ENCODE results near the gene CLCNKA. TPM values are rescaled to one million over a fixed set of nuclear protein-coding genes. Genes with fewer than 3 reads are reported as not detected.
"Not testable (repeated sequence)": the region's sequence is repeated elsewhere in the genome, so short reads cannot be mapped to it uniquely, and the experiment has no call there.

Gene CLCNKA
- total RNA-seq, 2 donors from 2014 or later = not detected

DNA sequence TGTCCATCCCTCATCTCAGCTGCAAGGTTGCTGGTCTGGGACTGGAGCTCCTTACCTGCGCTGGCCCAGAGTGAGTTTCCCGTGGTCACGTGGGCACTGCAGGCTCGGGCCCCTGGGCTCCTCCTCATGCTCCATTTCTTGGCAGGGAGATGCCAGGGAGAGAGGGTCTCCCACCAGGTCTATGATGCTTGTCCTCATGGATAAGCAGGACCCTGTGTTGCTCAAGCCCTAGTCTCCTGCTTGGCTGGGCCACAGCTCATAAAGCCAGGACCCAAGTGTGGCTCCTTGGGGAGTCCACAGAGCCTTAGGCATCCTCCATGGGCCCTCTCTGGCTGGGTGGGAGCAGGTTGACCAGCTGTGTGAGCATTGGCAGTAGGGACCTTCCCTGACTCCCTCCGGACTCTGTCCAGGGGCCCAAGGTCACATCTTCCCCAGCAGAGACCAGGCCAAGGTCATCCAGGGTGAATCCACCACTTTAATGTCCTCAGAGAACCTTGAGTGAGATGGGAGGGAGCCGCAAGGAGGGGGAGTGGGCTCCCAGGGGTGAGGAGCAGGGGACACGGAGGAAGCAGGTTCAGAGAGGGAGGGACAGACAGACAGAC is 35.6 kb downstream of the CLCNKA start:
- not testable (repeated sequence) for H3K36me3 Mint-ChIP-seq (ENCODE audit: insufficient read depth in 2 of 2); ATAC-seq (replicated peaks in 1 of 2); H3K27ac Mint-ChIP-seq; H3K27me3 Mint-ChIP-seq (ENCODE audit: low read depth); H3K9me3 Mint-ChIP-seq; H3K4me3 Mint-ChIP-seq; DNase-seq; H3K4me1 Mint-ChIP-seq (ENCODE audit: low read depth)

DNA sequence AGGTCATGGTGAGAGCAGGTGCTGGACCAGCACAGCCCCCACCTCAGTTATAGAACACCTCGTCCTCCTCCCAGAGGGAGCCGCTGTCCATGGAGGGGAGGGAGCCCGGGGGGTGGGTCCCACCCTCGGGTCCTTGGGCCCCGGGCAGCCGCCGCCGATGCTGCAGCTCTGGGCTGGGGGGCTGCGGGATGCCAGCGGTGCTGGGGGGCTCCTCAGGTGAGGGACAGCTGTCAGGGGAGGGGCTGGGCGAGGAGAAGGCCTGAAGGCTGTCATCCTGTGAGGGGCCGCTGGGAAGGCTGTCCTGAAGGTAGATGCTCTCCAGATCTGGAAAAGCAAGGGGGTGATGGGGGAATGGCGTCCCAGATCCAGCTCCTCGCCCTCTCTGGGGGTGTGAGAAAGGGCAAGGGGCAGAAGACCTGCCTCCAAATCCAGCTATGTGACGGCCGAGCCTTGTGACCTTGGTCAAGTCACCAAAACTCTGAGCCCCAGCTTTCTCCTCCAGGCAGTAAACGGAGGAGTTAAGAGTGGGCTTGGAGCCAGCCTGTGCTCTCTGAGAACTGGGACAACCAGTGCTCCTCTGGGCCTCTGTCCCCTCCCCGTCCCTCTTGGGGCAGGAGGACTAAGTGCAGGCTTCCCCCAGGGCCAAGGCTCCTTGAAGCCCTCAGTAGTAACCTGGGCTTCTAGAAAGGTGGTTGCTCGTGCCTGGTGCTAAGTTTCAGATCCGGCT is 36.7 kb downstream of the CLCNKA start:
- not testable (repeated sequence) for H3K4me3 Mint-ChIP-seq; H3K9me3 Mint-ChIP-seq; H3K36me3 Mint-ChIP-seq (ENCODE audit: insufficient read depth in 2 of 2); H3K4me1 Mint-ChIP-seq (ENCODE audit: low read depth); H3K27ac Mint-ChIP-seq; DNase-seq; H3K27me3 Mint-ChIP-seq (ENCODE audit: low read depth); ATAC-seq (replicated peaks in 1 of 2)

DNA sequence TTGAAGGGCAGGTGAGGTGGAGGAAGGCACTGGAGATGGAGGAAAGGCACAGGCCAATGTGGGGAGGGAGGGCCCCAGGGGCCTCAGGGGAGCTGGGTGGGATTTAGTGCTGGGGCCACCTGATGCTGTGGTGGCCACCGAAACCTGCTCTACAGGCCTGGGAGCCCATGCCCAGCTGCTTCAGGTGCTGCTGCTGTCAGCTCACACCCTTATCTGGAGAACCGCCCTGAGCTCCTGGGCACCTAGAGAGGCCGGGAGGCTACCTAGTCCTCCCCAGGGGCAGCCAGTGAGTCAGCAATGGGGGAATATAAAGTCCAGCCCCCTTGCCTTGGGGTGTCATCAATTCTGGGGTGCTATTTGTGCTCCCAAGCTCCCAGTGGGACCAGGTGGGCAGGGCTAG is 39.4 kb downstream of the CLCNKA start:
- no peaks in the 10 kb centered on the region for H3K36me3 Mint-ChIP-seq (ENCODE audit: insufficient read depth in 2 of 2)
- ATAC-seq (replicated peaks in 1 of 2) (no peak), DNase-seq (no peak)
- H3K9me3 Mint-ChIP-seq = no peaks in the 10 kb centered on the region
- H3K27me3 Mint-ChIP-seq (ENCODE audit: low read depth) = peaks cover 16% of the 10 kb centered on the region
- no peak overlapping the region for H3K4me3 Mint-ChIP-seq
- no peak overlapping the region for H3K27ac Mint-ChIP-seq
- H3K4me1 Mint-ChIP-seq (ENCODE audit: low read depth) = peaks cover 1% of the 10 kb centered on the region

DNA sequence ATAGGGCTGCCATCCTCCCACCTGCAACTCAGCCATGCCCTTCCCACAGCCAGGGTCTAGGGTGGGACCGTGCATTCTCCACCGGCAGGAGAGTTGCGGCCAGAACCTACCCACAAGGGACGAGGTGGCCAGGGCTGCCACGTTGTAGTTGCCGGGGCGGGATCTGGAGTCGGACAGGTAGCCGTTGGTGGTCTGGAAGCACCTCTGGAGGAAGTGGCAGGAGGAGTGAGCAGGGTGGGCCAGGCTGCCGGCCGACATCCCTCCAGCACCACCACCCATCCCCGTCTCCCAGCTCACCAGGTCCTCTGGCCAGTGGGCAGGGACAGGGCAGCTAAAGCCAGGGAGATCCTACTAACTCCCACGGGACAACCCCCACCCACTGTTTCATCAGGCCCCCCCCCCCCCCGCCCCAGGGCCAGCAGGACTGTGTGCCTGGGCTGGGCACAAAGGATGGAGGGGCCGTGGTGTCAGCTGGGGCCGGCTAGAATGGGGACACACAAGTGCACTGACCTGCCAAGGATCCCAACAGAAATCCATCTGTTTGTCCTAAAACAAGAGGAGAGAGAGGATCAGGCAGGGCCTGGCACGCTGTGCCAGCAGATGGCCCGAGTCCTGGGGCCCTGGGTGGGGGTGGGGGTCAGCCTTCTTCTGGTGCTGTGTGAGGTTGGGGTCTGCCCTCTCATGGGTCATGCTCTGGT is 40.3 kb downstream of the CLCNKA start:
- DNase-seq; H3K27ac Mint-ChIP-seq; H3K36me3 Mint-ChIP-seq (ENCODE audit: insufficient read depth in 2 of 2); ATAC-seq (replicated peaks in 1 of 2); H3K4me3 Mint-ChIP-seq; H3K4me1 Mint-ChIP-seq (ENCODE audit: low read depth); H3K9me3 Mint-ChIP-seq: not testable (repeated sequence)
- peaks cover 16% of the 10 kb centered on the region for H3K27me3 Mint-ChIP-seq (ENCODE audit: low read depth)

DNA sequence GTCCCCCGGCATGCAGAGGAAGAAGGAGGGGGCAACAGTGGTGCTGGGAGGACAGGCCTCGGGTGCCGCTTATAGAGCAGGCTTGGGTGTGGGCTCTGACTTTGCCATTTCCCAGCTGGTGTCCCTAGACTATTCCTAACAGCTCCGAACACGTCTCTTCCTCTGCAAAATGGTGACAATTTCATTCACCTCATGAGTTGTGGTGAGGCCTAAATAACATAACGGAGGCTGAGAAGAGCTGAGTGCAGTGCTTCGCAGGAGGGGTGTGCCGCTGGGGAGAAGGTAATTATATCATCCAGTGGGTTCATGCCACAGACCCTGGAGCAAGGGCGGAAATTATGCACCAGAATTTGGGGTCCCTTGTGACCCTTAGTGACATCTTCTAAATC is 40.8 kb downstream of the CLCNKA start:
- H3K4me1 Mint-ChIP-seq (ENCODE audit: low read depth); ATAC-seq (replicated peaks in 1 of 2); H3K27ac Mint-ChIP-seq; H3K9me3 Mint-ChIP-seq; DNase-seq; H3K36me3 Mint-ChIP-seq (ENCODE audit: insufficient read depth in 2 of 2); H3K4me3 Mint-ChIP-seq: not testable (repeated sequence)
- peaks cover 16% of the 10 kb centered on the region for H3K27me3 Mint-ChIP-seq (ENCODE audit: low read depth)

DNA sequence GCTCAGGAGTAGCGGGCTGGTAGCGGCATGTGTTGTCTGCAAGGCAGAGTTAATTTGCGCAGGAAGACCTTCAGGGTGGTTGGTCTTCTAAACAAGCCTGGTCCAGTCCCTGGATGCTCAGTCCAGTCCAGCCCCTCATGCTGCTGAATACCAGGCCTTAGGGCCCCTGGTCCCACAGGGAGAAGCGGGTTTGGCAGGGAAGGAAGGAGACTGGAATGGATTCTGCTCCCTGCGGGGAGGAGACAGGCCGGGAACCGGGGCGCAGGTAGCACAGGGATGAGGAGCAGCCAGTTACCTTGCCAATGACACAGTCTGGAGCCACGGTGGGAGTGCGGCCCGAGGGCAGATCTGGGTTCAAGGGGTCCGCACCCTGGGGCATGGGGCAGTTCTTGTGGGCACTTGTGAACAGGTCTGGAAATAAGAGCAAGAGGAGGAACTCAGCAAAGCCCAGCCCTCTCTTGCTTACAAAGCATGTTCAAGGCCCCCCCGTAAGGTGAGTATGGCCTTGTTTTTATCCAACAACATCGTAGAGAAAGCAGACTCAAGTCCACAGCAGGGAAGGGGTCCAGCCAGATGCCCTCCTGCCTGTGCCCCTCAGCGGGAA is 41.5 kb downstream of the CLCNKA start:
- no peak for DNase-seq
- peaks cover 16% of the 10 kb centered on the region for H3K27me3 Mint-ChIP-seq (ENCODE audit: low read depth)
- H3K27ac Mint-ChIP-seq = no peak overlapping the region
- H3K9me3 Mint-ChIP-seq = no peaks in the 10 kb centered on the region
- H3K36me3 Mint-ChIP-seq (ENCODE audit: insufficient read depth in 2 of 2) = no peaks in the 10 kb centered on the region
- H3K4me3 Mint-ChIP-seq = no peak overlapping the region
- H3K4me1 Mint-ChIP-seq (ENCODE audit: low read depth) = no peaks in the 10 kb centered on the region
- ATAC-seq (replicated peaks in 1 of 2) = no peak

DNA sequence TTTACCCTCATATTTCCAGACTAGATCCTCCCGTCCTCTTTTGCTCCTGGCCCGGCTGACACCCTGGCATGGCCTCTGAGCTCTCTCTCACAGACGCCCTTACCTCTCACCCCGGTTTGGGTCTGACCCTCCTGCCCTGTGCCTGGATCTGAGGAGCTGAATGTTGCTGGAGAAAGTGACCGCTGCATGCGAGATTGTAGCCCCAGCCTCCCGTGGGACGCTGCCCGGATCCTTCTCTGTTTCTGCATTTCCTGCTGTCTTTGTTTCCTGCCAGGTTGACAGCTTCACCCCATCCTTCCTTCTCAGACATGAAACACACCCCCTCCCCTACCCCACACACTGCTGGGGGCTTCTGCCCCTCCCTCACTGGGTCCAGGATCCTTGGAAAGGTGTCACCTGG is 42.1 kb downstream of the CLCNKA start:
- Mint-ChIP-seq H3K27me3 (ENCODE audit: low read depth) (peaks cover 16% of the 10 kb centered on the region), H3K9me3 (no peaks in the 10 kb centered on the region), H3K4me3 (no peak overlapping the region), H3K4me1 (ENCODE audit: low read depth) (no peaks in the 10 kb centered on the region), H3K27ac (no peak overlapping the region), H3K36me3 (ENCODE audit: insufficient read depth in 2 of 2) (no peaks in the 10 kb centered on the region)
- DNase-seq = no peak
- no peak for ATAC-seq (replicated peaks in 1 of 2)

DNA sequence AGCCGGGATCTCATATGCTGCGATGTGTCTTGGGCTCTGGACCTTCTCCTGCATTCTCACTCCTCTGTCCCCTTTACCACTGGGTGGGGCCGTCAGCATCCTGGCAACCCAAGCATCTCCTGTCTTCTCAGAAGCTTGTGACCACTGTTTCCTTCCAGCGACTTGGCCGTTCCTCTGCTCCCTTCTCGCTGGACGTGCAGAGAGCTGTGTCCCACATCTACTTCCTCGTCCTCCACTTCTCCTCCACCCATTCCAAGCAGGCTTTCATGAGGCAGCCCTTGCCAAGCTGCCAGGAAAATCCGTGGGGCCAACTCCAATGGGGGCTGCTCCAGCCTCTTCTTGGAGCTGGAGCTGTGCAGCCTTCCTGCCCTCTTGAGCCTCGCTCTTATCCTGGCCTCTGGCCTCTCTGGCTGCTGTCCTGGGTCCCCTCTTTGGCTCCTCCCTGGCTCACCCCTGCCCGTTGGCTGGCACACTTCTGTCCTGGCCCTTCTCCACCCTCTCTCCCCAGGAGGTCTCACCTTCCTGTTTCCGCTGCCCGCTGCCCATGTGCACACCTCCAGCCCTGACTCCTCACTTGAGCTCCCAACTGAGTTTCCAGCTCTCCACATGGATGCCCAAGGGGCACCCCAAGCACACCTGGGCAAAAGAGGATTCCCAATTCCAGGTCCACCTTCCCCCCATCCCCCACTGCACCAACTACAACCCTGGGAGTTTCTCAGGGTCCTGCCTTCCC is 42.9 kb downstream of the CLCNKA start:
- Mint-ChIP-seq H3K4me3 (no peak overlapping the region), H3K27ac (no peak overlapping the region), H3K4me1 (ENCODE audit: low read depth) (no peaks in the 10 kb centered on the region), H3K27me3 (ENCODE audit: low read depth) (peaks cover 16% of the 10 kb centered on the region), H3K36me3 (ENCODE audit: insufficient read depth in 2 of 2) (no peaks in the 10 kb centered on the region), H3K9me3 (no peaks in the 10 kb centered on the region)
- ATAC-seq (replicated peaks in 1 of 2) (no peak), DNase-seq (no peak)

DNA sequence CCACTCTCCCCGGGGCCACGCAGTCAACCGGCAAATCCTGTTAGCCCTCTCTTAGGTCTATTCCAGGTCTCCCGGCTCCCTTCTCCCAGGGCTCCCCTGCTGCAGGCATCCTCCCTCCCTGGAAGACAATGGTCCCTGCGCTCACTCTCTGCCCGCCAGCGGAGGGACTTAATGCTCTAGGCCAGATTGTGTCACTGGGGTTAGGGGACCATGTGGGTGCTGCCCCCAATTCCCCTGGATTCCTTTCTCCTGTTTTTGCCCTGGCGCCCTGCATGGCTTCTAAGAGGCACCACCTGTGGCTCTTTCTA is 43.4 kb downstream of the CLCNKA start:
- Mint-ChIP-seq H3K27ac (no peak overlapping the region), H3K4me3 (no peak overlapping the region), H3K4me1 (ENCODE audit: low read depth) (no peaks in the 10 kb centered on the region)

DNA sequence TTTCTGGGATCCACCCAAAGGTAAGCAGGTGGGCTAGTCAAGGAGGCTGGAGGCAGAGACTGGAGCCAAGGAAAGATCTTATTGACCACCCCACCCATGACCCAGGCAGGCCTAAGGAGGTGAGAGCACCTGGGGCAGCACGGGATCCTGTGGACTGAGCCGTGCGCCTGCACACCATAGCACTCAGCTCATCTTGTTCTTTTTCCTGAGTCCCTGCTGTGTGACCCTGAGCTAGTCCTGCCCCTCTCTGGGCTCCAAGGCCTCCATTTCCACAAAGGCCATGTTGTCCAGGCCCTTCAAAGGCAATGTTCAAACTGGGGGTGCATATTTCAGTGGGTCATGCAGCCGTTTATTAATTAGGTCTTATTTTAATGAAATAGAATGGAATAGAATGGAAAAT is 44.4 kb downstream of the CLCNKA start:
- Mint-ChIP-seq H3K27ac (no peak overlapping the region), H3K36me3 (ENCODE audit: insufficient read depth in 2 of 2) (no peaks in the 10 kb centered on the region), H3K27me3 (ENCODE audit: low read depth) (peaks cover 16% of the 10 kb centered on the region), H3K4me1 (ENCODE audit: low read depth) (no peaks in the 10 kb centered on the region), H3K9me3 (no peaks in the 10 kb centered on the region), H3K4me3 (no peak overlapping the region)
- no peak for ATAC-seq (replicated peaks in 1 of 2)
- DNase-seq = no peak

More for the DNA sequence above, 43.4 kb downstream of the CLCNKA start:
- no peaks in the 10 kb centered on the region for H3K9me3 Mint-ChIP-seq
- peaks cover 16% of the 10 kb centered on the region for H3K27me3 Mint-ChIP-seq (ENCODE audit: low read depth)
- no peak for ATAC-seq (replicated peaks in 1 of 2)
- no peaks in the 10 kb centered on the region for H3K36me3 Mint-ChIP-seq (ENCODE audit: insufficient read depth in 2 of 2)
- no peak for DNase-seq

DNA sequence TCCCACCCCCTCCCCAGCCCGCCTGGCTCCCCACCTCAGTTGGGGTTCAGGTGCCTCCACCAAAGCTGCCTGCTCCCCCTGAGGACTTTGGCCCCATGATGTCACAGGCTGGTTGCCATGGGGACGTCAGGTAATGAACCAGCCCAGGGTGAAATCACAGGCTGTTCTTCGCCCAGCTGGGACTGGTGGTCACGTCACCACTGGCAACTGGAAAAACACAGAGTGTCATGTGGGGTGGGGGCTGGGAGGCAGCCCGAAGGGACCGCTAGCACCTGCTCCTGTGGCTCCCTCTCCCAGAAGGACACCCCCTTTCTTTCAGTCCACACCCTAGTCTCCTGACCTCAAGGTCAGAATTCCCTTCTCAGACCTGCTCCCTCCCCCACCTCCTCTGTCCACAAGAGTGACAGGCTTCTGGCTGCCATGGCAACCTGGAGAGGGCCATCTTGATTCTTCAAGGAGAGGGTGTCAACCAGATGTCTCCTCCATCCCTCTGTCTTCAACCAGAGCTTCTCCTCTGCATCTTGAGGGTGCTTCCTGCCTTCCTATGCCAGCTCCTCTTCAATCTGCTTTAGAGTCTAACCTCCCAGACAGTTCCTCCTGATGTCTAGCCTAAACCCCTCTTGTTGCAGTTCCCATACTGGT is 45.4 kb downstream of the CLCNKA start:
- no peaks in the 10 kb centered on the region for H3K9me3 Mint-ChIP-seq
- DNase-seq (no peak), ATAC-seq (replicated peaks in 1 of 2) (no peak)
- H3K27me3 Mint-ChIP-seq (ENCODE audit: low read depth) = peaks cover 16% of the 10 kb centered on the region
- no peak overlapping the region for H3K4me3 Mint-ChIP-seq
- no peak overlapping the region for H3K27ac Mint-ChIP-seq
- no peaks in the 10 kb centered on the region for H3K36me3 Mint-ChIP-seq (ENCODE audit: insufficient read depth in 2 of 2)
- no peaks in the 10 kb centered on the region for H3K4me1 Mint-ChIP-seq (ENCODE audit: low read depth)

DNA sequence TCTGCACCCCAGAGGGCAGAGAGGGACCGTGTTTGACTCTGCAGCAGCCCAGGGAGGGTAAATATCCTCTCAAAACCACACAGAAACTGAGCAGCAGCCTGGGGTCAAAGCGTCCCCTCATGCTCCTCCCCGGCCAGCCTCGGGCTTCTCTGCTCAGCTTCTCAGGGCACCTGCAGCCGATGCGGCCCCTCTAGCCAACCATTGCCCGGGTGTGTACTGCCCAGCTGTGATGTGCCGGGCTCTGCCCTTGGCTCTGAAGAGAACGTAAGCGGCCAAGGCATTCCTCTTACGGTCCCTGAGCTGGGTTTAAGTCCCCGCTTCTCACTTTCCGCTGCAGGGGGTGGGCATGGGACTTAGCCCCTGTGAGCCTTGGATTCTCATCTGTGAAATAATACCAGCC is 46.1 kb downstream of the CLCNKA start:
- peaks cover 16% of the 10 kb centered on the region for H3K27me3 Mint-ChIP-seq (ENCODE audit: low read depth)
- no peaks in the 10 kb centered on the region for H3K9me3 Mint-ChIP-seq
- no peak overlapping the region for H3K4me3 Mint-ChIP-seq
- no peaks in the 10 kb centered on the region for H3K36me3 Mint-ChIP-seq (ENCODE audit: insufficient read depth in 2 of 2)
- H3K4me1 Mint-ChIP-seq (ENCODE audit: low read depth) = no peaks in the 10 kb centered on the region
- DNase-seq = no peak
- ATAC-seq (replicated peaks in 1 of 2) = no peak
- H3K27ac Mint-ChIP-seq = no peak overlapping the region

All from activated T-cell treated with anti-CD3 and anti-CD28 coated beads, Interleukin-2, amount 50 U/mL, for 72 hours (primary cell).